Measurements from ENCODE around the gene ESR1.

- TF ChIP-seq YY1 (IDR thresholded peaks at IDR 0.05; ENCODE audit: insufficient read depth, insufficient read length) (no peak), SUZ12 (IDR thresholded peaks at IDR 0.05; ENCODE audit: extremely low read depth, insufficient read depth, insufficient read length) (no peak), ZNF274 (IDR thresholded peaks at IDR 0.05; ENCODE audit: low read depth, low read length) (no peak)
Measured at GRCh38 chr6:152093711-152094110, 286.2 kb downstream of the ESR1 start.
